ENCODE results near the gene NBEAL1.
"Not testable (repeated sequence)": the region's sequence is repeated elsewhere in the genome, so short reads cannot be mapped to it uniquely, and the experiment has no call there.

The NBEAL1 gene

DNA sequence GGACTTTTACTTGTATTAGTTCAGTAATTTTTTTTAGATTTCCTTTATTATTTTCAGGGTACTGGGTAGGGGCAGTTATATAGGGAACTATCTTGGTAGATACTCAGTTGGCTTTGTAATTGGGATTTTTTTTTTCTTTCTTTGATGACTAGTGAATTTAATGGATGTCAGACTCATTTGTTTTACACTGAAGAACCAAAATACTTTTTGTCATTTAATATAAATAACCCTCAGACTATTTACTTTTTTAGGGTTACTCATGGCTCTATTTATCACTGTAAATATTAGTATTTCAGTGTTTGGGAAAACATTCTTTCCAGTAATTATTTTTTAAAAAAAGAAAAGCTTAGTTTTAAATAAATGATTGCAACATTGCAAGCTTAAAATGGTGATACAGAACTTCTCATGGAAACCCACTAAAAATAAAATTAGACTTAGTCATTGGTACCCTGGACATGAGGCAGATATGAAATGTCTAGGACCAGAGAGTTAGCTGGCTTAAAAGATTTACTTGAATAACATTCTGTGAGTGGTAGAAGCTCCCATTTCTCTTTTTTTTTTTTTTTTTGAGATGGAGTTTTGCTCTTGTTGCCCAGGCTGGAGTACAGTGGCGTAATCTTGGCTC, 149.7 kb downstream of the NBEAL1 start:
- H3K27me3 ChIP-seq (ENCODE audit: control insufficient read depth, insufficient read depth, low read length), result no peaks in the 10 kb centered on the region
- 0 out of 2 replicates have a peak, but pooled peaks cover 5% of the 10 kb centered on the region for H3K36me3 ChIP-seq (ENCODE audit: control insufficient read depth, insufficient read depth, low read length)
- H3K9me3 ChIP-seq (ENCODE audit: control insufficient read depth, insufficient read depth, low read length), result no peaks in the 10 kb centered on the region
- no peak overlapping the region for H3K27ac ChIP-seq (ENCODE audit: low read depth, low read length)
- no peak overlapping the region for H3K4me3 ChIP-seq (ENCODE audit: low read depth, low read length)
- H3K4me1 ChIP-seq (ENCODE audit: control insufficient read depth, insufficient read depth, low read length), result no peaks in the 10 kb centered on the region
- no peak overlapping the region for H3K9ac ChIP-seq (ENCODE audit: low read depth, low read length)

DNA sequence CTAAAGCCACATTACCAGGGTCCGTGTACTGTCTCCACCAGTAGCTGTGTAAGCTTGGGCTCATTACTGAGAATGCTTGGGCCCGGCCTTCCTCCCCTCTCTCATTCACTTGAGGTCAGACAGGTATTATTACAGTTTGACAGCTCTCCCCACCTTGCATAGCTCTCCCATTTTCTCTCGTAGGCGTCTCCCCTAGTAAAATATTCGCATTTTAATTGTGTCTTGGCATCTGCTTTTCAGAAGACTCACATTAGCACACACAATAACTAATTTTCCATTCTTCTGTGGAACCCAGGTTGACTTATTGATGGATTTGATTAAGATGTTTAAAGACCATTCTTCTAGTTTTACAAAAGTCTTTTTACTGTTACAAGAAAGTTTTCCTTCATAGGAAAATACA, 153.1 kb downstream of the NBEAL1 start:
- 0 out of 2 replicates have a peak, but pooled peaks cover 5% of the 10 kb centered on the region for H3K36me3 ChIP-seq (ENCODE audit: control insufficient read depth, insufficient read depth, low read length)
- H3K9ac ChIP-seq (ENCODE audit: low read depth, low read length), result no peak overlapping the region
- no peak overlapping the region for H3K27ac ChIP-seq (ENCODE audit: low read depth, low read length)
- H3K4me1 ChIP-seq (ENCODE audit: control insufficient read depth, insufficient read depth, low read length), result no peaks in the 10 kb centered on the region
- H3K4me3 ChIP-seq (ENCODE audit: low read depth, low read length), result no peak overlapping the region
- no peaks in the 10 kb centered on the region for H3K27me3 ChIP-seq (ENCODE audit: control insufficient read depth, insufficient read depth, low read length)
- H3K9me3 ChIP-seq (ENCODE audit: control insufficient read depth, insufficient read depth, low read length), result no peaks in the 10 kb centered on the region

- Histone ChIP-seq H3K36me3 (ENCODE audit: control insufficient read depth, insufficient read depth, low read length) (peaks cover 5% of the 10 kb centered on the region; the same call in 1 of the 2 replicates), H3K27ac (ENCODE audit: low read depth, low read length) (no peak overlapping the region), H3K9me3 (ENCODE audit: control insufficient read depth, insufficient read depth, low read length) (no peaks in the 10 kb centered on the region), H3K4me1 (ENCODE audit: control insufficient read depth, insufficient read depth, low read length) (no peaks in the 10 kb centered on the region), H3K27me3 (ENCODE audit: control insufficient read depth, insufficient read depth, low read length) (no peaks in the 10 kb centered on the region), H3K9ac (ENCODE audit: low read depth, low read length) (no peak overlapping the region), H3K4me3 (ENCODE audit: low read depth, low read length) (no peak overlapping the region)
Measured at GRCh38 chr2:203170502-203170901, 155.8 kb downstream of the NBEAL1 start.

DNA sequence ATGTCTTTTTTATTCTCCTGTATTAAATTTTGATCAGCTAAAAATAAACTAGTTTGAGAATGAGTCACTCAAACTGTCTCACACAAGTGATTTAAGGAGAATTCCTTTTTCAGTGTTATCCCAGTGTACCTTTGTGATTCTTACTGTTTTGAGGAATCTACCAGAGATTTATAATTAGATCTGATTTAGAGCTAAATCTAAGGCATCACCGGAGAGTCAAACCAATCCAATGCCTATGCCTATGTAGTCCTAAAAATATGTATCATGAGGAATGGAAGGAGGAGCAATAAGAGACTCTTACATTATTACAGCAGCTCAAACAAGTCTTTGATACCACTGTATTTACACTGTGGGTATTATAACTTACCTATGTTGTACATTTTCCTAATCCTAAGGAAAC, 160.7 kb downstream of the NBEAL1 start:
- no peak overlapping the region for H3K4me3 ChIP-seq (ENCODE audit: low read depth, low read length)
- no peaks in the 10 kb centered on the region for H3K9me3 ChIP-seq (ENCODE audit: control insufficient read depth, insufficient read depth, low read length)
- no peak overlapping the region for H3K9ac ChIP-seq (ENCODE audit: low read depth, low read length)
- no peaks in the 10 kb centered on the region for H3K27me3 ChIP-seq (ENCODE audit: control insufficient read depth, insufficient read depth, low read length)
- H3K4me1 ChIP-seq (ENCODE audit: control insufficient read depth, insufficient read depth, low read length), result no peaks in the 10 kb centered on the region
- no peak overlapping the region for H3K27ac ChIP-seq (ENCODE audit: low read depth, low read length)
- H3K36me3 ChIP-seq (ENCODE audit: control insufficient read depth, insufficient read depth, low read length), result peaks cover 3% of the 10 kb centered on the region; the same call in 1 of the 2 replicates

DNA sequence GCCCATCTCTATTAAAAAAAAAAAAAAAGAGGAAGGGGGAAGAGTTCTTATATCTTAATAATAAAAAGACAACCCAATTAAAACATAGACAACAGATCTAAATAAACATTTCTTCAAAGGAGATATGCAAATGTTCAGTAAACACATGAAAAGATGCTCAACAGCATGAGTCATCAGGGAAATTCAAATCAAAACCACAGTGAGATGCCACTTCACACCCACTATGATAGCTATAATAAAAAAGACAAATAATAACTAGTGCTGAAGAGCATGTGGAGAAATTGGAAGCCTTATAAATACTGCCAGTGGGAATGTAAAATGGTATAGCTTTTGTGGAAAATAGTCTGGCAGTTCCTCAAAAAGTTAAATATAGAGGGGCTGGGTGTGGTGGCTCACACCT, 162.7 kb downstream of the NBEAL1 start:
- Histone ChIP-seq H3K27ac (ENCODE audit: low read depth, low read length) (no peak overlapping the region), H3K27me3 (ENCODE audit: control insufficient read depth, insufficient read depth, low read length) (no peaks in the 10 kb centered on the region), H3K4me3 (ENCODE audit: low read depth, low read length) (no peak overlapping the region), H3K36me3 (ENCODE audit: control insufficient read depth, insufficient read depth, low read length) (peaks cover 5% of the 10 kb centered on the region), H3K9me3 (ENCODE audit: control insufficient read depth, insufficient read depth, low read length) (no peaks in the 10 kb centered on the region), H3K4me1 (ENCODE audit: control insufficient read depth, insufficient read depth, low read length) (no peaks in the 10 kb centered on the region), H3K9ac (ENCODE audit: low read depth, low read length) (no peak overlapping the region)

- H3K9ac ChIP-seq (ENCODE audit: low read depth, low read length), result no peak overlapping the region
- H3K36me3 ChIP-seq (ENCODE audit: control insufficient read depth, insufficient read depth, low read length), result peaks cover 7% of the 10 kb centered on the region; the same call in 1 of the 2 replicates
Measured at GRCh38 chr2:203185864-203186263, 171.2 kb downstream of the NBEAL1 start.

DNA sequence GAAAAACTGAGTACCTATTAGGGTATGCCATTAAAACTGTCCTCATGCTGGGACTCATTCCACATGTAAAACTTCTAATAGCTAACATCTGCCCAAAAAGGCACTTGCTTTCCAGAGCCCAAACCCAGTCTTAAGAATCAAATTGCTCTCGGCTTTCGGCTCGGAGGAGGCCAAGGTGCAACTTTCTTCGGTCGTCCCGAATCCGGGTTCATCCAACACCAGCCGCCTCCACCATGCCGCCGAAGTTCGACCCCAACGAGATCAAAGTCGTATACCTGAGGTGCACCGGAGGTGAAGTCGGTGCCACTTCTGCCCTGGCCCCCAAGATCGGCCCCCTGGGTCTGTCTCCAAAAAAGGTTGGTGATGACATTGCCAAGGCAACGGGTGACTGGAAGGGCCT, 175.9 kb downstream of the NBEAL1 start:
- H3K4me3 ChIP-seq (ENCODE audit: low read depth, low read length); H3K27me3 ChIP-seq (ENCODE audit: control insufficient read depth, insufficient read depth, low read length); H3K9me3 ChIP-seq (ENCODE audit: control insufficient read depth, insufficient read depth, low read length); H3K4me1 ChIP-seq (ENCODE audit: control insufficient read depth, insufficient read depth, low read length); H3K27ac ChIP-seq (ENCODE audit: low read depth, low read length); H3K9ac ChIP-seq (ENCODE audit: low read depth, low read length): not testable (repeated sequence)
- peaks cover 10% of the 10 kb centered on the region; the same call in 1 of the 2 replicates for H3K36me3 ChIP-seq (ENCODE audit: control insufficient read depth, insufficient read depth, low read length)

More at GRCh38 chr2:203185864-203186263, 171.2 kb downstream of the NBEAL1 start:
- no peak overlapping the region for H3K27ac ChIP-seq (ENCODE audit: low read depth, low read length)
- no peaks in the 10 kb centered on the region for H3K9me3 ChIP-seq (ENCODE audit: control insufficient read depth, insufficient read depth, low read length)
- no peak overlapping the region for H3K4me3 ChIP-seq (ENCODE audit: low read depth, low read length)
- no peaks in the 10 kb centered on the region for H3K27me3 ChIP-seq (ENCODE audit: control insufficient read depth, insufficient read depth, low read length)
- H3K4me1 ChIP-seq (ENCODE audit: control insufficient read depth, insufficient read depth, low read length), result no peaks in the 10 kb centered on the region

DNA sequence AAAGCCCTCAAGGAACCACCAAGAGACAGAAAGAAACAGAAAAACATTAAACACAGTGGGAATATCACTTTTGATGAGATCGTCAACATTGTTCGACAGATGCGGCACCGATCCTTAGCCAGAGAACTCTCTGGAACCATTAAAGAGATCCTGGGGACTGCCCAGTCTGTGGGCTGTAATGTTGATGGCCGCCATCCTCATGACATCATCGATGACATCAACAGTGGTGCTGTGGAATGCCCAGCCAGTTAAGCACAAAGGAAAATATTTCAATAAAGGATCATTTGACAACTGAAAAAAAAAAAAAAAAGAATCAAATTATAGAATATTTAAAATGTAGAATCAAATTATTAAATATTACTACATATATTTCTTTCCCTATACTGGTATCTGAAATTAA, 176.4 kb downstream of the NBEAL1 start:
- not testable (repeated sequence) for H3K4me1 ChIP-seq (ENCODE audit: control insufficient read depth, insufficient read depth, low read length); H3K36me3 ChIP-seq (ENCODE audit: control insufficient read depth, insufficient read depth, low read length); H3K4me3 ChIP-seq (ENCODE audit: low read depth, low read length); H3K27me3 ChIP-seq (ENCODE audit: control insufficient read depth, insufficient read depth, low read length); H3K9me3 ChIP-seq (ENCODE audit: control insufficient read depth, insufficient read depth, low read length); H3K9ac ChIP-seq (ENCODE audit: low read depth, low read length); H3K27ac ChIP-seq (ENCODE audit: low read depth, low read length)

- Histone ChIP-seq H3K4me1 (ENCODE audit: control insufficient read depth, insufficient read depth, low read length) (no peaks in the 10 kb centered on the region), H3K27ac (ENCODE audit: low read depth, low read length) (no peak overlapping the region), H3K36me3 (ENCODE audit: control insufficient read depth, insufficient read depth, low read length) (peaks cover 8% of the 10 kb centered on the region; the same call in 1 of the 2 replicates), H3K9ac (ENCODE audit: low read depth, low read length) (no peak overlapping the region), H3K9me3 (ENCODE audit: control insufficient read depth, insufficient read depth, low read length) (no peaks in the 10 kb centered on the region), H3K4me3 (ENCODE audit: low read depth, low read length) (no peak overlapping the region), H3K27me3 (ENCODE audit: control insufficient read depth, insufficient read depth, low read length) (no peaks in the 10 kb centered on the region)
Measured at GRCh38 chr2:203191961-203192360, 177.3 kb downstream of the NBEAL1 start.

- H3K4me1 ChIP-seq (ENCODE audit: control insufficient read depth, insufficient read depth, low read length), result no peaks in the 10 kb centered on the region
- no peaks in the 10 kb centered on the region for H3K27me3 ChIP-seq (ENCODE audit: control insufficient read depth, insufficient read depth, low read length)
- H3K9ac ChIP-seq (ENCODE audit: low read depth, low read length), result no peak overlapping the region
- no peak overlapping the region for H3K27ac ChIP-seq (ENCODE audit: low read depth, low read length)
- peaks cover 5% of the 10 kb centered on the region; the same call in 1 of the 2 replicates for H3K36me3 ChIP-seq (ENCODE audit: control insufficient read depth, insufficient read depth, low read length)
- H3K9me3 ChIP-seq (ENCODE audit: control insufficient read depth, insufficient read depth, low read length), result no peaks in the 10 kb centered on the region
- H3K4me3 ChIP-seq (ENCODE audit: low read depth, low read length), result no peak overlapping the region
Measured at GRCh38 chr2:203195331-203196036, 180.8 kb downstream of the NBEAL1 start.

GRCh38 chr2:203200866-203201265, 186.2 kb downstream of the NBEAL1 start:
- H3K27me3 ChIP-seq (ENCODE audit: control insufficient read depth, insufficient read depth, low read length), result no peaks in the 10 kb centered on the region
- no peak overlapping the region for H3K9ac ChIP-seq (ENCODE audit: low read depth, low read length)
- no peaks in the 10 kb centered on the region for H3K4me1 ChIP-seq (ENCODE audit: control insufficient read depth, insufficient read depth, low read length)
- H3K4me3 ChIP-seq (ENCODE audit: low read depth, low read length), result no peak overlapping the region
- no peak overlapping the region for H3K27ac ChIP-seq (ENCODE audit: low read depth, low read length)
- H3K9me3 ChIP-seq (ENCODE audit: control insufficient read depth, insufficient read depth, low read length), result no peaks in the 10 kb centered on the region
- H3K36me3 ChIP-seq (ENCODE audit: control insufficient read depth, insufficient read depth, low read length), result 0 out of 2 replicates have a peak, but pooled peaks cover under 1% of the 10 kb centered on the region

All from HUES48 (cell line).